NT2/D1 (cell line): Measurements from ENCODE around the gene TEAD1.

ENCODE experiments used
- SUZ12 ChIP-seq: IDR thresholded peaks from 2 replicates; pipeline ENCODE4 v1.6.1; 2011; ENCODE audit not compliant: insufficient read length, insufficient read depth; ENCODE audit errors: extremely low read depth
- YY1 ChIP-seq: IDR thresholded peaks from 2 replicates; pipeline ENCODE4 v1.6.1; 2011; ENCODE audit not compliant: insufficient read length, insufficient read depth
- ZNF274 ChIP-seq: IDR thresholded peaks from 2 replicates; pipeline ENCODE4 v1.6.1; 2011; ENCODE audit warnings: mild to moderate bottlenecking, low read depth, low read length

DNA sequence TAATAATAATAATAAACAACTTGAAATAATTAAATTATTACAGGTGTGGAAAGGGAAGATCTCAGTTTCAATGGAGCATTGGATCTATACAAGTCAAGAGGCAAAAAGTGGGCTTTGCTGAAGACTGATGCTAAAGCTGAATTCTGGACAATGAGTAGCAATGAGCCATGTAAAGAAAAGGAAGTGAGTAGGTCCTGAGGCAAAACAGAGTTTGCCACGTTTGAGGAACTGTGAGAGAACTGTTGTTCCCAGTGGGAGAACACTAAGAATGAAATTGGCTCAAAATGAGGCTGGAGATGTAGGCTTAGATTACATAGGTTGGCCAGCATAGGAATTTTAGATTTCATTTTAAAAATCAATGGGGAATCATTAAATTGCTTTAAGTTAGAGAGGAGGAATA lies 33.9 kb upstream of the TEAD1 start:
- TF ChIP-seq YY1 (no peak), SUZ12 (no peak), ZNF274 (no peak)
